ENCODE results near the gene SNRPA. TPM values are rescaled to one million over a fixed set of nuclear protein-coding genes. Genes with fewer than 3 reads are reported as not detected.

The SNRPA gene
- total and polyA plus RNA-seq, 2 of the 13 experiments (the other 11 are each of a cell fraction or from before 2014, with no cell fraction given) = 59.6 to 162 TPM

DNA sequence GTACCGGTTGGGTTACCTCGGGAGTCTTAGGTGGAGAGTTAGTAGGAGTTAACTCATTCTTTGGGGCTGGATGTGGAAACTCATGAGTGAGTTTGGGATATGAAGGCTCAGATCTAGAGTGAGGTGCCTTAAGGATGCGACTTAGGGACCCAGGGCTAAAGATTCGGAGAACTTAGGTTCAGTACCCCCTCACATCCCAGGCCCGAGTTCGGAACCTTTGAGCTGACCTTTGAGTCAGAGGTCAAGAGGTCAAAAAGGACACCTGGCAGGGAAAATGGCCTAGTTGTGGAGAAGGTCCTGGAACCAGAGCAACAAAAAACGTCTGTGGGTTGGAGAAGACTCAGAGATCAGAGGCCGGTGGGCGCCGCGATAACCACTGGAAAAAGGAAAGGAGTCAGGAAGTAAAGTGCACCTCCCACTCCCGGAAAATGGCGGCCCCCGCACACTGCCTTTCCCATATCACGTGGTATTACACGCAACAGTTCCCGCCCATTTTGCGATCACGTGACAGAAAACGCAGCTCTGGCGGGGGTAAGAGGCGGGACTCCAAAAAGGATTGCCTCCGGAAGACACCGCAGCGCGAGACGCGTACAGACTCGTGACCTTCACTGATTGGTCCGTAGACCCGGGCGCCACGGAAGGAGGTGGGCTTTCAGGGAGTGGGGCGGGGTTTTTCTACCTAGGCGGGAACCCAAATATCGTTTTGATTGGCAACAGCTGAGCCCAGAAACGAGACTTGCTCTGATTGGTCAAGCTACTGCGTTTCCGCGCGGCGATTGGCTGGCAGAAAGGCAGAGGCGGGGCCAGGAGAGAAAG, 737 bp upstream of the SNRPA start, which contains the start of gene ACTMAP:
Gene ACTMAP (minus strand): TSS at position 420 of the 816 bp plus-strand sequence. CDS start 674 bp downstream, outside the sequence.
- 2% methylated on average over 37 of the region's 43 CpGs for WGBS (ENCODE audit: low lambda C conversion rate)
- peaks cover 68% of the 10 kb centered on the region for H3K4me1 ChIP-seq (ENCODE audit: insufficient read depth, low read length)
- BruUV-seq (replicated peaks) = no TSS peak
- TF ChIP-seq, protein P1, sequence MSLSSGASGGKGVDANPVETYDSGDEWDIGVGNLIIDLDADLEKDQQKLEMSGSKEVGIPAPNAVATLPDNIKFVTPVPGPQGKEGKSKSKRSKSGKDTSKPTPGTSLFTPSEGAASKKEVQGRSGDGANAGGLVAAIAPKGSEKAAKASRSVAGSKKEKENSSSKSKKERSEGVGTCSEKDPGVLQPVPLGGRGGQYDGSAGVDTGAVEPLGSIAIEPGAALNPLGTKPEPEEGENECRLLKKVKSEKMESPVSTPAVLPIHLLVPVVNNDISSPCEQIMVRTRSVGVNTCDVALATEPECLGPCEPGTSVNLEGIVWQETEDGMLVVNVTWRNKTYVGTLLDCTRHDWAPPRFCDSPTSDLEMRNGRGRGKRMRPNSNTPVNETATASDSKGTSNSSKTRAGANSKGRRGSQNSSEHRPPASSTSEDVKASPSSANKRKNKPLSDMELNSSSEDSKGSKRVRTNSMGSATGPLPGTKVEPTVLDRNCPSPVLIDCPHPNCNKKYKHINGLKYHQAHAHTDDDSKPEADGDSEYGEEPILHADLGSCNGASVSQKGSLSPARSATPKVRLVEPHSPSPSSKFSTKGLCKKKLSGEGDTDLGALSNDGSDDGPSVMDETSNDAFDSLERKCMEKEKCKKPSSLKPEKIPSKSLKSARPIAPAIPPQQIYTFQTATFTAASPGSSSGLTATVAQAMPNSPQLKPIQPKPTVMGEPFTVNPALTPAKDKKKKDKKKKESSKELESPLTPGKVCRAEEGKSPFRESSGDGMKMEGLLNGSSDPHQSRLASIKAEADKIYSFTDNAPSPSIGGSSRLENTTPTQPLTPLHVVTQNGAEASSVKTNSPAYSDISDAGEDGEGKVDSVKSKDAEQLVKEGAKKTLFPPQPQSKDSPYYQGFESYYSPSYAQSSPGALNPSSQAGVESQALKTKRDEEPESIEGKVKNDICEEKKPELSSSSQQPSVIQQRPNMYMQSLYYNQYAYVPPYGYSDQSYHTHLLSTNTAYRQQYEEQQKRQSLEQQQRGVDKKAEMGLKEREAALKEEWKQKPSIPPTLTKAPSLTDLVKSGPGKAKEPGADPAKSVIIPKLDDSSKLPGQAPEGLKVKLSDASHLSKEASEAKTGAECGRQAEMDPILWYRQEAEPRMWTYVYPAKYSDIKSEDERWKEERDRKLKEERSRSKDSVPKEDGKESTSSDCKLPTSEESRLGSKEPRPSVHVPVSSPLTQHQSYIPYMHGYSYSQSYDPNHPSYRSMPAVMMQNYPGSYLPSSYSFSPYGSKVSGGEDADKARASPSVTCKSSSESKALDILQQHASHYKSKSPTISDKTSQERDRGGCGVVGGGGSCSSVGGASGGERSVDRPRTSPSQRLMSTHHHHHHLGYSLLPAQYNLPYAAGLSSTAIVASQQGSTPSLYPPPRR (CRISPR knock-in tag; IDR thresholded peaks at IDR 0.05; ENCODE audit: borderline replicate concordance) = no peak
- TF ChIP-seq ZFY (CRISPR knock-in tag; IDR thresholded peaks at IDR 0.05) = 0 out of 2 replicates have a peak, but pooled peaks have one; percentile 37
- no peak for TF ChIP-seq HNRNPLL (IDR thresholded peaks at IDR 0.05; ENCODE audit: low read depth, low read length, poor library complexity, severe bottlenecking)
- 0 out of 2 replicates have a peak, but pooled peaks have one; percentile 42 for TF ChIP-seq ZNF737 (CRISPR knock-in tag; IDR thresholded peaks at IDR 0.05; ENCODE audit: borderline replicate concordance)
- TF ChIP-seq CEBPB (IDR thresholded peaks at IDR 0.05; ENCODE audit: borderline replicate concordance, low read depth, low read length) = no peak
- peak; percentile 83 for TF ChIP-seq NFRKB (IDR thresholded peaks at IDR 0.05)
- no peak for TF ChIP-seq TCF12 (IDR thresholded peaks at IDR 0.05)
- 0 out of 2 replicates have a peak, but pooled peaks have one; percentile 41 for TF ChIP-seq TCF12 (CRISPR knock-in tag; IDR thresholded peaks at IDR 0.05)
- no peak for TF ChIP-seq ZNF878 (CRISPR knock-in tag; IDR thresholded peaks at IDR 0.05)
- TF ChIP-seq MATR3 (CRISPR knock-in tag; IDR thresholded peaks at IDR 0.05) = no peak
- TF ChIP-seq FOSL2 (CRISPR knock-in tag; IDR thresholded peaks at IDR 0.05) = peak; percentile 57
- TF ChIP-seq ZNF629 (CRISPR knock-in tag; conservative IDR thresholded peaks at IDR 0.05) = no peak
- no peak for TF ChIP-seq HNRNPK (IDR thresholded peaks at IDR 0.05; ENCODE audit: low read depth, low read length, poor library complexity, severe bottlenecking)
- no peak for TF ChIP-seq SMARCC2 (IDR thresholded peaks at IDR 0.05)
- no peak for TF ChIP-seq ZNF75D (CRISPR knock-in tag; IDR thresholded peaks at IDR 0.05; ENCODE audit: borderline replicate concordance)
- TF ChIP-seq, protein P2, sequence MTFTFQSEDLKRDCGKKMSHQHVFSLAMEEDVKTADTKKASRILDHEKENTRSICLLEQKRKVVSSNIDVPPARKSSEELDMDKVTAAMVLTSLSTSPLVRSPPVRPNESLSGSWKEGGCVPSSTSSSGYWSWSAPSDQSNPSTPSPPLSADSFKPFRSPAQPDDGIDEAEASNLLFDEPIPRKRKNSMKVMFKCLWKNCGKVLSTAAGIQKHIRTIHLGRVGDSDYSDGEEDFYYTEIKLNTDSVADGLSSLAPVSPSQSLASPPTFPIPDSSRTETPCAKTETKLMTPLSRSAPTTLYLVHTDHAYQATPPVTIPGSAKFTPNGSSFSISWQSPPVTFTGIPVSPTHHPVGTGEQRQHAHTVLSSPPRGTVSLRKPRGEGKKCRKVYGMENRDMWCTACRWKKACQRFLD (CRISPR knock-in tag; IDR thresholded peaks at IDR 0.05; ENCODE audit: borderline replicate concordance) = no peak
- TF ChIP-seq PAX8 (CRISPR knock-in tag; IDR thresholded peaks at IDR 0.05; ENCODE audit: borderline replicate concordance) = no peak
- TF ChIP-seq ZEB1 (IDR thresholded peaks at IDR 0.05; ENCODE audit: insufficient replicate concordance, low read depth) = no peak

More for the DNA sequence above, 737 bp upstream of the SNRPA start, which contains the start of gene ACTMAP:
- ATAC-seq (peak; percentile 87), FAIRE-seq (peak; percentile 98), DNase-seq (ENCODE audit: low spot score) (peak; percentile 99)
- peaks cover 16% of the 10 kb centered on the region for H4K20me1 ChIP-seq (ENCODE audit: insufficient read depth, low read length)
- H3K36me3 ChIP-seq (replicated peaks in 1 of 2; ENCODE audit: control insufficient read depth in 1 of 2, insufficient read depth in 2 of 2, low read length in 2 of 2) = peaks cover 0 to under 1% of the 10 kb centered on the region in 2 experiments; a peak in 3 of 5 replicates
- H3K27me3 ChIP-seq (ENCODE audit: control insufficient read depth in 1 of 2, insufficient read depth in 2 of 2, low read length in 2 of 2) = no peaks in the 10 kb centered on the region; a peak in 1 of 5 replicates
- H2AFZ ChIP-seq (ENCODE audit: low read length) = no peak within 1 kb of the TSS
- peak within 1 kb of the TSS; percentile 95 for H3K27ac ChIP-seq (ENCODE audit: extremely low read length, insufficient read depth, low read length)
- H3K4me3 ChIP-seq (replicated peaks in 1 of 3; ENCODE audit: insufficient read depth in 1 of 3, low read depth in 2 of 3, low read length in 3 of 3) = peak within 1 kb of the TSS; percentile 73 to 89 (median 74)
- no peaks in the 10 kb centered on the region for H3K9me3 ChIP-seq (ENCODE audit: low read length)
- intact Hi-C loops (cut with micrococcal nuclease; ENCODE audit: unreplicated experiment) = loop anchor here (2.0 kb wide), 1 partner anchor 31 kb away; no protein-coding TSS in a partner anchor
- ChIA-PET CTCF (ENCODE audit: low intra/inter-chr PET ratio, low total read pairs) (no interaction called here), POLR2A (interaction anchor here (0.7 to 2.9 kb wide), 27 partner anchors 8 to 1531 kb away, joined by 3 to 62 read pairs (median 5); partner anchors contain the start of genes COQ8B, EGLN2, ITPKC and MIA)
- H3K9ac ChIP-seq (ENCODE audit: insufficient read depth, low read depth, low read length) = peak within 1 kb of the TSS; percentile 96
- H3K79me2 ChIP-seq (ENCODE audit: insufficient read depth, low read length) = peaks cover 47% of the 10 kb centered on the region
- peak within 1 kb of the TSS; percentile 99 for H3K4me2 ChIP-seq (ENCODE audit: low read depth, low read length)
- in situ Hi-C loops (cut with HindIII; ENCODE audit: extremely low pct_ligation_motif_present, low pct_unique_long_range_greater_than_20kb) = loop anchor here (5.0 kb wide), 2 partner anchors 33 to 57 kb away; partner anchors contain the start of genes COQ8B and ITPKC

Measured in HepG2 (cell line).